Measurements from ENCODE around the gene MROH2A.

The MROH2A gene

GRCh38 chr2:233789554-233789953 is 11.4 kb downstream of the MROH2A start:
- no peak overlapping the region for H3K4me3 ChIP-seq (ENCODE audit: low read depth, low read length)
- no peak for TF ChIP-seq CTCF (conservative IDR thresholded peaks at IDR 0.05; ENCODE audit: low read depth, low read length)
- no peak for DNase-seq (ENCODE audit: low read depth)

GRCh38 chr2:233791151-233791882 is 13.2 kb downstream of the MROH2A start:
- no peak for TF ChIP-seq CTCF (conservative IDR thresholded peaks at IDR 0.05; ENCODE audit: low read depth, low read length)
- no peak for DNase-seq (ENCODE audit: low read depth)
- no peak overlapping the region for H3K4me3 ChIP-seq (ENCODE audit: low read depth, low read length)

GRCh38 chr2:233791883-233792329 is 13.8 kb downstream of the MROH2A start:
- DNase-seq (ENCODE audit: low read depth), result no peak
- no peak overlapping the region for H3K4me3 ChIP-seq (ENCODE audit: low read depth, low read length)
- no peak for TF ChIP-seq CTCF (conservative IDR thresholded peaks at IDR 0.05; ENCODE audit: low read depth, low read length)

- no peak for TF ChIP-seq CTCF (conservative IDR thresholded peaks at IDR 0.05; ENCODE audit: low read depth, low read length)
- no peak for DNase-seq (ENCODE audit: low read depth)
- H3K4me3 ChIP-seq (ENCODE audit: low read depth, low read length), result no peak overlapping the region
These were observed 14.6 kb downstream of the MROH2A start for GRCh38 chr2:233792720-233793119.

GRCh38 chr2:233793465-233794127 is 15.5 kb downstream of the MROH2A start:
- no peak for DNase-seq (ENCODE audit: low read depth)
- TF ChIP-seq CTCF (conservative IDR thresholded peaks at IDR 0.05; ENCODE audit: low read depth, low read length), result no peak
- no peak overlapping the region for H3K4me3 ChIP-seq (ENCODE audit: low read depth, low read length)

GRCh38 chr2:233794128-233794658 is 16.1 kb downstream of the MROH2A start:
- H3K4me3 ChIP-seq (ENCODE audit: low read depth, low read length), result no peak overlapping the region
- no peak for DNase-seq (ENCODE audit: low read depth)
- TF ChIP-seq CTCF (conservative IDR thresholded peaks at IDR 0.05; ENCODE audit: low read depth, low read length), result no peak

All from choroid plexus epithelial cell (primary cell).